HUES48 (cell line): ENCODE measurements around the gene KCTD16.

ENCODE experiments used
- H3K27ac ChIP-seq: one replicate; pipeline ENCODE4 v1.7.0; 2013; ENCODE audit warnings: low read depth, low read length, inconsistent platforms
- H3K27me3 ChIP-seq: 2 replicates; pipeline ENCODE4 v1.6.1; 2013; ENCODE audit warnings: mild to moderate bottlenecking, low read length; ENCODE audit not compliant: control insufficient read depth, insufficient read depth
- H3K36me3 ChIP-seq: 2 replicates; pipeline ENCODE4 v1.6.1; 2013; ENCODE audit warnings: low read length; ENCODE audit not compliant: control insufficient read depth, insufficient read depth
- H3K4me1 ChIP-seq: 2 replicates; pipeline ENCODE4 v1.6.1; 2013; ENCODE audit warnings: mild to moderate bottlenecking, low read length; ENCODE audit not compliant: control insufficient read depth, insufficient read depth
- H3K4me3 ChIP-seq: 2 replicates; pipeline ENCODE4 v1.5.1; 2013; ENCODE audit warnings: mild to moderate bottlenecking, low read depth, low read length
- H3K9ac ChIP-seq: 2 replicates; pipeline ENCODE4 v1.6.1; 2013; ENCODE audit warnings: mild to moderate bottlenecking, low read depth, low read length, moderate library complexity
- H3K9me3 ChIP-seq: 2 replicates; pipeline ENCODE4 v1.6.1; 2013; ENCODE audit warnings: low read length; ENCODE audit not compliant: control insufficient read depth, insufficient read depth

KCTD16 gene

DNA sequence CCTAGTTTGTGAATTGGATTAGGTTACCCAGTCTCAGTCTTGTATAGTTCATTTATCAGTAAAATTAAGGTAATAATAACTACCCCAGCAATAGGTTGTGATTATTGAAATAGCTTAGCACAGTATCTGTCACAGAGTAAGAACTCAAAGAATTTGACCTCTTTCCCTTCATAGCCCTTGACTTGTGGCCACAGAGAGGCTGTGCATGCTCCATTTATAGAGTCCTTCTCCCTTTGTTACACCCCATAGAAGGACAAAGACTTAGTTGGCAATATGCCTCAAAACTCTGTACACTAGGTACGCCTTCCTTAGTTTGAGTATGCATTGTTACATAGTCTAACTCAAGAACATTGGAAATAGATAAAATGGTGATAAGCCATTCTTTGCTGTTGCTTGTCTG lies 257.2 kb downstream of the KCTD16 start:
- Histone ChIP-seq H3K27ac (no peak overlapping the region), H3K27me3 (no peaks in the 10 kb centered on the region), H3K9me3 (no peaks in the 10 kb centered on the region), H3K9ac (no peak overlapping the region), H3K36me3 (no peaks in the 10 kb centered on the region), H3K4me3 (no peak overlapping the region), H3K4me1 (no peaks in the 10 kb centered on the region)

GRCh38 chr5:144428326-144428725 lies 257.7 kb downstream of the KCTD16 start:
- H3K4me1 ChIP-seq = no peaks in the 10 kb centered on the region
- H3K36me3 ChIP-seq = no peaks in the 10 kb centered on the region
- no peak overlapping the region for H3K4me3 ChIP-seq
- no peak overlapping the region for H3K27ac ChIP-seq
- no peaks in the 10 kb centered on the region for H3K27me3 ChIP-seq
- no peaks in the 10 kb centered on the region for H3K9me3 ChIP-seq
- no peak overlapping the region for H3K9ac ChIP-seq

DNA sequence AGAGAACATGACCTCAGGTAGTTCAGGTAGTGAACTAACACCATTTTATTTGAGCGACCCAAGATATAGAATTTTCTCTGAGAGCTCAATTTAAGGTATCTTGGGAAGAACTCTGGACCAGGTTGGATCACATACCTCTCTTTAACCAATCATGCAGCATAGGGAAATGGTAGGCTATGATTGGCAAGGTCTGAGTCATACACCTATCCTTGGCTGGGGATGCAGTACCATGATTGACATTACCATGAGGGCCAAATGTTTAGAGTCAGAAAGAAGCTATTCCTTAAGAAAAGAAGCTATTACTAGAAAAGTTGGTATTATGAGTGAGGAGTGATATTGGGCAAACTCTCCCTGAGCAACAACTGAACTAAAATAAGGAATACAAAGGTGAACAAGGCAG lies 258.7 kb downstream of the KCTD16 start:
- Histone ChIP-seq H3K4me1 (no peaks in the 10 kb centered on the region), H3K36me3 (no peaks in the 10 kb centered on the region), H3K4me3 (no peak overlapping the region), H3K9ac (no peak overlapping the region), H3K9me3 (no peaks in the 10 kb centered on the region), H3K27ac (no peak overlapping the region), H3K27me3 (no peaks in the 10 kb centered on the region)

DNA sequence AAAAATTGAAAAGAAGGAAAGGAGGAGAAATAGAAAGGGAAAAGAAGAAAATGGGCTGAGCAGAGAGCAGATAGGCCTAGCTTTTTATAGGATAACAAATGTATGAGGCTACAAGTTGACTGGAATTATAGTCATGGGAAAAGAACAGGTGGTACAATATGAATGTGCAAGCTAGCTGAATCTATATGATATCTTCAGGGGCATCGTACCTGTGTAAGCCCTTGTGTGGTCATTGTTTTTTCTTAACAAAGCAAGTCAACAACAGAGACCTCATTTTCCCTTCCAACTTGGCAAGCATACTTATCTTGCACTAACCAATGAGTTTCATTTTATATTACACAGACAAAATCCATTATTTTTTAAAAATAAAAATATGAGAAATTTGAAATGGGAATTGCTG lies 259.2 kb downstream of the KCTD16 start:
- Histone ChIP-seq H3K27ac (no peak overlapping the region), H3K27me3 (no peaks in the 10 kb centered on the region), H3K36me3 (no peaks in the 10 kb centered on the region), H3K9ac (no peak overlapping the region), H3K4me3 (no peak overlapping the region), H3K4me1 (no peaks in the 10 kb centered on the region), H3K9me3 (no peaks in the 10 kb centered on the region)

- Histone ChIP-seq H3K9me3 (no peaks in the 10 kb centered on the region), H3K4me3 (no peak overlapping the region), H3K36me3 (no peaks in the 10 kb centered on the region), H3K27ac (no peak overlapping the region), H3K4me1 (no peaks in the 10 kb centered on the region), H3K9ac (no peak overlapping the region), H3K27me3 (no peaks in the 10 kb centered on the region)
Measured at GRCh38 chr5:144433140-144433822, 262.6 kb downstream of the KCTD16 start.

GRCh38 chr5:144433893-144434292 lies 263.2 kb downstream of the KCTD16 start:
- no peaks in the 10 kb centered on the region for H3K36me3 ChIP-seq
- H3K9ac ChIP-seq = no peak overlapping the region
- H3K27ac ChIP-seq = no peak overlapping the region
- H3K9me3 ChIP-seq = no peaks in the 10 kb centered on the region
- no peaks in the 10 kb centered on the region for H3K4me1 ChIP-seq
- H3K27me3 ChIP-seq = no peaks in the 10 kb centered on the region
- H3K4me3 ChIP-seq = no peak overlapping the region

- Histone ChIP-seq H3K36me3 (no peaks in the 10 kb centered on the region), H3K27ac (no peak overlapping the region), H3K9me3 (no peaks in the 10 kb centered on the region), H3K27me3 (no peaks in the 10 kb centered on the region), H3K9ac (no peak overlapping the region), H3K4me3 (no peak overlapping the region), H3K4me1 (no peaks in the 10 kb centered on the region)
Measured at GRCh38 chr5:144436007-144436406, 265.3 kb downstream of the KCTD16 start.

DNA sequence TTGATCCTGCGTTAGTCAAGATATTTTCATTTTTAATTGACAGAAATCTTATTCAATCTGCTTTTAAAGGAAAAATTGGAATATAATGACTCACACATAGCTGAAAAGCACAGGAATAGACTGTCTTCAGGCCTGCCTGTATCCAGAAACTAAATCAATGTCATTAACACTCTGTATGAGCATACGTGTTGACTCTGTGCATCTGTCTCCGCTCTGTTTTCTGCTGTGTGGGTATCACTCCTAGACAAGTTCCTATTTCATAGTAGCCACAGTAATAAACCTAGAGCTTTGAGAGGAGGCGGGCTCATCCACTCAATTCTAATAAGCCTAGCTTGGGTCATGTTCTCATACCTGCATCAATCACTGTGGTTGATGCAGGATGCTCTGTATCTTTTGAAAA lies 267.6 kb downstream of the KCTD16 start:
- no peaks in the 10 kb centered on the region for H3K4me1 ChIP-seq
- no peak overlapping the region for H3K4me3 ChIP-seq
- H3K27ac ChIP-seq = no peak overlapping the region
- no peak overlapping the region for H3K9ac ChIP-seq
- H3K36me3 ChIP-seq = no peaks in the 10 kb centered on the region
- H3K9me3 ChIP-seq = no peaks in the 10 kb centered on the region
- no peaks in the 10 kb centered on the region for H3K27me3 ChIP-seq

DNA sequence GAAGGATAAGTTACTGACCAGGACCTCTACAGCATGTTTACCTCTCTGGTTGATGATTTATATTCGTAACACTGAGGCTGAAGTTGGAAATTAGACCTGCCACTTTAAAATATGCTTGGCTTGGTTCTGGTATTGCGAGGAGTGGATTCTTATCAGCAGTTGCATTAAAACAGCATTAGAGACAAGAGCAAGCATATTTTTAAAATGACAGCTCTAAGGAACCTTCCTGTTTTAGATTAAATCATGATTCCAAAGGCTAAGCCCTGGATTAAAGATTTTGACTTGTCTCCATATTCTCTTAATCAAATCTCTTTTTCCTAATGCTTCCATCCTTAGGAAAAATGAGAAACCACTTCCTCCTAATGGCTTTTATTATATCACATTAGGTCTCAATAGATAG lies 277.8 kb downstream of the KCTD16 start:
- Histone ChIP-seq H3K9ac (no peak overlapping the region), H3K4me3 (no peak overlapping the region), H3K4me1 (0 out of 2 replicates have a peak, but pooled peaks cover 5% of the 10 kb centered on the region), H3K27ac (no peak overlapping the region), H3K9me3 (no peaks in the 10 kb centered on the region), H3K27me3 (no peaks in the 10 kb centered on the region), H3K36me3 (no peaks in the 10 kb centered on the region)

DNA sequence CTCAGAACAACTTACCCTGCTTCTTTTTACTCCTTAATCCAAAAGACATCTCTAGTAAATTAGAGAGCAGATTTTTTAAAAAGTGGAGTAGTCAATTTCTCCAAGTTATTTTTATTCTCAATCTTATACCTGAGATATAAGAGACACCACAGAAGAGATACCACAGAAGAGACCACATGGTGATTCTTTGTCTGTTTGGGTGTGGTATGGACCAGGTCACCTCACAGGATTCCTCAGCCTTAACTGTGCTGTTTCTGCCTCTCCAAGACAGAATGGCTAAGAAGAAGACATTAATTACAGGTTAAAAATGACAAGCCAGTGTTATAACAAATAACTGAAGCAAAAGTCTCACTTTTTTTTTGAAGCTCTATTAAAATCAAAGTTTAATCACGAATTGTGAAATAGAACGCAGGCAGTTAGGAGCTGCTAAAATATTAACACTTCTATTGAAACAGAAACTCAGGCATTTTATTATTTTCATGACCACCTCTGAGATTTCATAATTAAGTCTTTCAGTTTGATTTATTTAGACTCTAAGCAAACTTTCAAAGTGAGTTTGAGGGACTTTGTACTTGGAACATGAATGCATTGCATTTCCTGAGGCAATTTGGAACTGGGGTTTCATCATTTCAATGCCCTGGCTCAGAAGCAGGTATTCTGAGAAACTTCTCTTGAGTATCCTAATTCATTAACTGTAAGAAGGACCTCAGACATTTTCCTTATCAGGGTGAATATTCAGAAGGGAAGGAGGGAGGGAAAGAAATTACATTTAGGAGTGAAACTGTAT lies 280.7 kb downstream of the KCTD16 start:
- H3K9ac ChIP-seq = no peak overlapping the region
- no peak overlapping the region for H3K27ac ChIP-seq
- H3K4me1 ChIP-seq = 0 out of 2 replicates have a peak, but pooled peaks cover 5% of the 10 kb centered on the region
- no peak overlapping the region for H3K4me3 ChIP-seq
- H3K9me3 ChIP-seq = no peaks in the 10 kb centered on the region
- H3K36me3 ChIP-seq = no peaks in the 10 kb centered on the region
- no peaks in the 10 kb centered on the region for H3K27me3 ChIP-seq

- Histone ChIP-seq H3K27ac (no peak overlapping the region), H3K9ac (no peak overlapping the region), H3K4me1 (0 out of 2 replicates have a peak, but pooled peaks cover 5% of the 10 kb centered on the region), H3K36me3 (no peaks in the 10 kb centered on the region), H3K9me3 (no peaks in the 10 kb centered on the region), H3K4me3 (no peak overlapping the region), H3K27me3 (no peaks in the 10 kb centered on the region)
Measured at GRCh38 chr5:144453753-144454152, 283.1 kb downstream of the KCTD16 start.
